Ramos (cell line): ENCODE results near the gene NTS.

Experiments used
- in situ Hi-C: fragments of 300-500 bp; cut with MboI; formaldehyde crosslinking; loops from one replicate; pipeline ENCODE4 v1.14.3; 2022; ENCODE audit warnings: low sequenced_read_pairs; ENCODE audit not compliant: unreplicated experiment

The NTS gene, protein sequence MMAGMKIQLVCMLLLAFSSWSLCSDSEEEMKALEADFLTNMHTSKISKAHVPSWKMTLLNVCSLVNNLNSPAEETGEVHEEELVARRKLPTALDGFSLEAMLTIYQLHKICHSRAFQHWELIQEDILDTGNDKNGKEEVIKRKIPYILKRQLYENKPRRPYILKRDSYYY

GRCh38 chr12:85874031-85874461 lies at the start of gene NTS:
TSS of gene NTS (plus strand) at chr12:85874295. CDS start at chr12:85874404, 109 bp downstream.
- in situ Hi-C loops: no loop called here

- in situ Hi-C loops: no loop called here
These were observed 48.3 kb upstream of the NTS start for GRCh38 chr12:85825746-85826145.

DNA sequence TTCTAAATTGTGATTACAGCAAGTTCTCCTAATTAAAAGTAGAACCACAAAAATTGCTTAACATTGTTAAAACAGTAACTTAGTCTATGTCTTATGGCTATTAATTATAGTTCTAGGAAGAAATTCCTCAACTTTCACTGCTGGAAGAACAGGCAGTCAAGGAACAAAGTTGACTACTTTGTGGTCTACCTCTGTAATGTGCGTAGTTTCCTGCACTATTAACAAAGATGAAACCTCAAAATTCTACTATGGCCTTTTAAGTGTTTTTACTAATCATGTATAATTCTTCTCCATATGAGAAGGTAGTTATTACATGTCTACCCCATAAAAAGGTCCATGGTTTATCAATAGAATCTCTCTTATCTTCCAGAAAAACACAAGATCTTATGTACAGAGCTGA lies 45.5 kb upstream of the NTS start:
- in situ Hi-C loops: no loop called here

DNA sequence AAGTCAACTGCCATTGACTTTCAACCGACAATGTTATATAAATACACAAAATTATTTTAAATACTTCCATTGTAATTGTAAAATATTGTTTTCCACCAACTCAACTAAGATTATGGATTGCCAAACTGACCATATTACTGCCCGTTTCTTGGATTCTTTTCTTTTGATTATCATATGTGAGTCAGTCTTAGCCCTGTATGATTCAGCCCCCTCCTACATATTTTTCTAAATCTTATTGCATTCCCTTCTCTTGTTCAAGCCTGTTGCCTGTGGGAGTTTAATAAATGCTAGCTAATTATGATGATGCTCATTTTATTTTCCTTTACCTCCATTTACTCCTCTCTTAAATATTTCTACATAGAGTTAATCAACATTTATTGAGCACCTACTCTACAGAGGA lies 44.7 kb upstream of the NTS start:
- in situ Hi-C loops: no loop called here

DNA sequence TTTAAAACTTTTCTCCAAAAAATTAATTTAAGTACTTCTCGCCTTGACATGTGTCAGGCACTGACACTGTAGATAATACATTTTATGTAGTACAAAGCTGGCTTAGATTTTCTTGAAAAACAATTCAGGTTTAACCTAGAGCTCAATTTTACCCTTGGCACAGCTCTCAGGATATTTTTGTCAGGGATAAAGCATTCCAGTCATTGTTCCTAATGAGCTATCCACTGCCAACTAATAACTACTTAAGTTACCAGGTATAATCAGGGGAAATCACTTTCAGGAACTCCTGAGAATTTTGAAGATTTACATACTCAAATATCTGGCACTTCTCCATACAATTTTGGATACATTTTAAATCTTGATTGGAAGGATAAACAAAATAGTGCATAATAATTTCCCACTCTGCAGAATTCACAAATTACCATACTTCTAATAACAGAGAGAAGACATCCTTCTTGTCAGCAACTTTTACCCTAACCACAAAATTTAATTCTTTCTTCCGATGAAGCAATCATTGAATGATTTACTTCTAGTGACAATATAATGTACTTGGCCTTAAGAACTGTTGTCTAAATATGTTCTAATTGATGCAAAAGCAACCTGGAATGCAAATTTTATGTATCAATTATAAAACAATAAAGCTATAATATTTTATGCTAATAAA lies 42.6 kb upstream of the NTS start:
- in situ Hi-C loops: no loop called here

GRCh38 chr12:85833579-85833978 lies 40.5 kb upstream of the NTS start:
- in situ Hi-C loops: no loop called here

- in situ Hi-C loops: no loop called here
These were observed 39.7 kb upstream of the NTS start for GRCh38 chr12:85834378-85834777.

DNA sequence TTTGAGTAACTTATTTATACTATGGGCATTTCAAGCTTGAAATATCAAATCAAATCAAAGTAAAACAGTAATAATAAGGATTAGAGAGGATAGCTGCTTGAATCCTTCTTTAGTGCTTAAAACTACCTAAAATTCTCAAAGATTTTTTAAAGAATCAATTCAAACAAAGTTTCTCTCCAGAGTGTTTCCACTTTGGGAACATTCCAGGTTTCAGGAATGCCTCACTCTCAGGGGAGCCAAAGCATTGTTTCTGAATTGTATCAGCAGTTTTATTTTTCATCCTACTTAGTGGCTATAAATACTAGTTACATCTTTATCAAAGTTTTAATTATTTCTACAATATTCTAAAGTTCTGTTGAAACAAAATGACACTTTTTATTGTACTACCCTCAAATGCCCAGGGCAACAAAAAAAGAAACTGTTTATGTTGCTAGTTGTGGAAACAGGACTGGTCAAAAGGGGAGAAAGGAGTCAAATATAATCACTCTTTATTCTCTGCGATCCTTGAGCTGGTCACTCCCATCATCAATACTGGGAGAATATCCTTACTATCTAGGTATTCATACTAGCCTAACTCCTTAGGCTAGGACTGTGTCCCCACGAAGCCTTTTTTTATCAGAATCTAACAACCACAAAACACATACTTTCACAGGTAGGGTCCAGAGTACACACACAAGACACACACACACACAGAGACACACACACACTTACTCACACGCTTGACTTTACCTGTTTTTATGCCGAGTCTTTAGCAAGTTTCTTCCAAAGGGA lies 38.5 kb upstream of the NTS start:
- in situ Hi-C loops: no loop called here

DNA sequence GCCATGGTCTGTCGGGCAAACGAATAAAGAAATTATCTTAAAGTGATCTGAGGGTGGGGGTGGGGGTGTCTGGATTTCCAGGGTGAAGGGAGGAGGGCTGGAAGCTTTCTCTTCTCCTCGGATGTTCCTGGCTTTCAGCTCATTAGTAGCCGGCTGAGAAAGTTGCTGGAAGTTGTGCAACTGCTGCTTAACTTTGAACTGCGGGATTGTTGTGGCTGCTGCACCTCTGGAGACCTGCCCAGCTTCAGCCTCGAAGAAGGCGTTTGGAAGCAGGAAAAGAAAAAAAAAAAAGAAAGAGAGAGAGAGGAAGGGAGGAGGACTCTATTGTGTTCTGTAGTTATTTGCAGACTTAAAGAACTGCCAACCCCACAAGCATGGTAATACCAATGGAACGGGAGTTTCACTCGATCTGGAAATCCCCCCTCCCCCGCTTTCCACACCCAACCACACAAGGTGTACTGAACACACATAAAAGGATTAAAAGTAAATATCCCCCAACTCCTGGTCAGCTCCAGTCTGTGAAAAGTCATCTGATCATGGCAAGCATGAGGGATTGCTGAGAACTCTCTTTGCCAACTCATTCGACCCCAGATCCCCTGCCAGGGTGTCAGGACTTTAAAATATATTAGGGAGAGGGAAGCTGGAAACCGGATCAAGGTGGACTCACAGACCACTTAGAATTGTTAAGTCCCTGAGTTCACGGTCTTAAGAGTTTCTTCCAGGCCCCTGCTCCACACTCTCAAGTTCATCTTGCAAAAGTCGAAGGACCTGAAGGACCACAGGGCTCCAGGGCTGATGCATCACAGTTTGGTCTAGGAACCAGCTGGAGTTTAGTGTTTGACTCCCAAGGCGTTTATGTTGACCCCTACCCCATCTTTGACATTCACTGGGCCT lies 37.7 kb upstream of the NTS start, which contains the start of gene RASSF9:
Gene RASSF9, minus strand, starts transcription at position 213 of the 894 bp plus-strand sequence. Its CDS starts 208 bp downstream, at position 5.
- in situ Hi-C loops: no loop called here

DNA sequence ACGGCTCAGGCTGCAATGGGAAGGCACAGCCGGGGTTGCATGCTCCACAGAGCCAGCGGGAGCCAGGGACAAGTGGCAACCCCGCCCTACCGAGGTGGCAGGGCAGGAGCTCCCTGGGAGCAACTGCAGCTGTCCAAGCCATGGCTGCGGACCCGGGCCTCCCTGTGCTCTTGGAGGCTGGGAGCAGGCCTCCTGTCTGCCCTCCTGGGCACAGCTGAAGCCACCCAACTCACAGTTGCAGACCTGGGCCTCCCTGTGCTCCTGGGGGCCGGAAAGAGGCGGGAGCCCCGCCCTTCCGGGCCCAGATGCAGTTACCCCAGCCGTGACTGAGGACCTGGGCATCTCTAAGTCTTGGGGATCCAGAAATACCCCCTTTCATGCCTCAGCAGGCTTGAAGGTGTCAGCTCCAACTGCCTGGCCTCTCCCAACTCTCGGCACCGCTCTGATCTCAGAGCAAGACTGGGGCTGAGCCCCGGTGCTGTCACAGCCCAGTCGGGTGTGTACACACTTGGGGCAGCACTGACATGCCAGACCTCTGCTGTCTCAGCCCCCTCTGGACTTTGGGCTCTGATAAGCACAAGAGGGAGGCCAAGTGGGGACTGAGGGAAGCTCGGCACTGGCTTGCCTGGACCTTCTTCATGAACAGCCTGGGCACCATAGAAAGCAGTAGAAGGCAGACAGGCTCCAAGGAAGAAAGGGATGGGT lies 30.3 kb upstream of the NTS start:
- in situ Hi-C loops: no loop called here

DNA sequence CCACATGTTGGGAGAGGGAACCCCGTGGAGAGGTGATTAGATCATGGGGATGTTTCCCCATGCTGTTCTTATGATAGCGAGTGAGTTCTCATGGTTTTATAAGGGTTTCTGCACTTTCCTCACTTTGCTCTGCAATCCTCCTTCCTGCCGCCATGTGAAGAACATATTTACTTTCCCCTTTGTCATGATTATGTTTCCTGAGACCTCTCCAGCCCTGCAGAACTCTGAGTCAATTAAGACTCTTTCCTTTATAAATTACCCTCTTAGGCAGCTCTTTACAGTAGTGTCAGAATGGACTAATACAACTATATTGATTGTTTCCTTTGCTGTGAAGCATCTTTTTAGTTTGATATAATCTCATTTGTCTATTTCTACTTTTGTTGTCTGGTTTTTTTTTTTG lies 24.8 kb upstream of the NTS start:
- in situ Hi-C loops: no loop called here

- in situ Hi-C loops: no loop called here
These were observed 18.8 kb upstream of the NTS start for GRCh38 chr12:85855305-85855704.

DNA sequence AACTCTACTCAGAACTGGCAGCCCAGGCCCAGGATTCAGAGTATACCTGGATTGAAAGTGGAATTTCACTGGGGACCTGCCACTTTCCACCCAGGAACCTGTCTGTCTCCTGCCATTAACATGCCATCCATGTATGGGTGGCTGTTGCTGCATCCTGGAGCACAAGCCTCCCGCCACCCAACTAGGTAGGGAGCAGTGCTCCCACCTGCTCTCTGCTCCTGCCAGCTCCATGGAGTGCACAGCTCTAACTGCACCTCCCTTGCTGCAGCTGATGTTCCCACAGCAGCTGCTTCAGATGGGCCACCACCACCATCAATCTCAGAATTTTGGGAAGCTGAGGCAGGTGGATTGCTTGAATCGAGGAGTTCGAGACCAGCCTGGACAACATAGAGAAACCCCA lies 17.1 kb upstream of the NTS start:
- in situ Hi-C loops: no loop called here

- in situ Hi-C loops: no loop called here
These were observed 8.2 kb upstream of the NTS start for GRCh38 chr12:85865890-85866289.

DNA sequence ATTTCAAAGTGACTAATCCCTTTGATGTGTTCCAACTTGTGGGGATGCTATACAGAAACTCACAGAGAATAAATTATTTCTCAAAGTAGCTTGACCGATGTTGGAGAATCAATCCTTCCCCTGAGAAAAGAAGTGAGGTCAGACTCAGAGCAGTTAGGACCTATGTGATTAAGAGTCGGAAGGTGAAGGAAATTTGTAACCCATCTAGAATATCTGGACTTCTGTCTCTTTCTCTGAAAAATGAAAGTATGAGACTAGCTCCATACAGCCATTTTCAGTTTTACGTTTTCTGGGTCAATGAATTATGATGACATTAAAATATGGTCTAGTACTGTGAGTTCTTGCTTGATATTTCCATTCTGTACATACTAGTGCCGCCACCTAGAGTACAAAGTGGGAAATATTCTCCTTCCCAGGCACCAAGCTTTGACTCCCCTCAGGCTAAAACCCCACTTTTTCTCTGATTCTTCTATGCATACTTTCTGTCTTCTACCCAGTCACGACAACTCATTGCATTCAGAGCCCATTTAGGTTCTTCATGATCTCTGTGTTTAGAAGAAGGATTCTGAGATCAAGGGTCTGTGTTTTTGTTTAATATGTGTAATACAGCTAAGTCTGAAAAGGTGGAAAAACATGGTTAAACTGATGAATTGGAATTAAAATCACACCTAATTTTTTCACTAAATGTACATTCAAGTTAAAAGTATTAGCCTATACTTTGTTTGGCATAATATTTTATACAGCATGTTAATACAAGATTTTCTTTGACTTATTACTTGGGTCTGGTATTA lies 6.9 kb upstream of the NTS start:
- in situ Hi-C loops: no loop called here

DNA sequence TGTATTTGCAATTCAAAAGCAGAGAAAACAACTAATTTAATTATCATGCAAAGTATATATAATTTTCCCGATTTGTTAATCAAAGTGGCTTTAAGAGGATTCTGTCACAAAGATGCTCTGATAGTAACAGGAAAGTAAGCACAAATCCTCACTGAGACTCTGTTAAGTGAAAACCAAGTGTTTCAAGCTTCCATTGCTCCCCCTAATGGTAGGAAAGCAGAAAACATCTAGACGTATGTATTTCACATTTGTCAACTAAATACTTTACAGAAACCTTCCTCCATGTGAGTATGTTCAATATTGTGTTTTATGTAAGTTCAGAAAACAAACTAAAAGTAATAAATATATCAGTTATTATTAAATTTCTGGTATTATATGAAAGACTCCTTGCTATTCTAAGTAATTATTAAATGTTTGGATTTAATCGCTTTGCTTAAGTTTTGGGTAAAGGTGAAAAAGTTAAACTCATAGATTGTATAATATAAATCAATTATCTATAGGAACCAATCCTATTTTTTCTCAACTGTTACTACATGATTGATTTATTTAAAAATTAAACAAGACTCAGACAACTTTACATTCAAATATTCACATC lies 1.5 kb upstream of the NTS start:
- in situ Hi-C loops: no loop called here

DNA sequence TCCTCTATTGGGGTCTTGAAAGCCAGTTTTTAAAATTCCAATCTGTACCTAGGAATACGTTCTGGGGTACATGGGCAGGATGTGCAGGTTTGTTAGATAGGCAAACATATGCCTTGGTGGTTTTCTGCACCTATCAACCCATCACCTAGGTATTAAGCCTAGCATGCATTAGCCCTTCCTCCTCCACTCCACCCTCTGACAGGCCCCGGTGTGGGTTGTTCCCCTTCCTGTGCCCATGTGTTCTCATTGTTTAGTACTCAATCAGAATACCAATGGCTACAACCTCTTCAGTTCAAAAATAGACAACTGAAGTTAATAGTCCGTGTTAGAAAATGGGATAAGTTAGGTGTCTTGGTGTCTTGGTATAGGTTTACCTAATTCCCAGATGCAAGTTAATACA lies 3.4 kb downstream of the NTS start:
- in situ Hi-C loops: no loop called here

DNA sequence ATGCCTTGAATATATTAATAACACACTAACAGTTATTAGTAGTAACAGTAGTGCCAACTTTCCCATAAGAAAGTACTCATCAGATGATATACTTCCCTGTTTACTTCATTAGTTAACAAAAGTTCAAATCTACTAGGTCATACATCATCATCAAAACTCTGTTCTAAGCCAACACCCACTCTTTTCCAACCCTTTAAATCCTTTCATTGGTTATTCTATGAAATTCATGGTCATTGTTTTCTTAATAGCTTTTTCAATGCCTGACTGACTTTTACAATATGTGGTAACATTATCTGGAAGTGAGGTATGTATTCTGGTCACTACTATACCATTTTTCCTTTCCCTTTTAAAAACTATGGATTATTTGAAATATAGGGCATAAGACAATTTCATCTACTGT lies 9.7 kb downstream of the NTS start:
- in situ Hi-C loops: no loop called here

- in situ Hi-C loops: no loop called here
These were observed 20.6 kb downstream of the NTS start for GRCh38 chr12:85894653-85895052.
